Measurements from ENCODE around the gene UNC13D.

DNA sequence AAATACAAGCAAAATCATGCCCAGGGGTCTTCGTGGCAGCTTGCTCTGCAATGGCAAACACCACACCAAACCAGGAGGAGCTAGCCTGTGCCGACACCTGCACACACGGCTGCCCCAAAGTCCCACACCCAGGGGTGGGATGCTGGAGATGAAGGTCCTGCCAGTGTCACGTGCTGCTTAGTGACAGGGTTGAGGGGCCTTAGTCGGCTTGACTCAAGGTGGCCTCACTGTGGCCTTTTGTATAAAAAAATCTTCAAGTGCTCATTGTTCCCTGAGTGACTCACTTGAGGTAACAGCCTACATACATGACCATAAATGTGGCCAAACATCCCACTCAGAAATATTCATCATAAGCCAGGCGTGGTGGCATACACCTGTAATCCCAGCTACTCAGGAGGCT is 45.2 kb upstream of the UNC13D start:
- TF ChIP-seq EZH2 (optimal IDR thresholded peaks at IDR 0.05; ENCODE audit: low read depth, low read length) (no peak), EZH2phosphoT487 (IDR thresholded peaks at IDR 0.05; ENCODE audit: low read length) (no peak)
- TF ChIP-seq, protein P1, sequence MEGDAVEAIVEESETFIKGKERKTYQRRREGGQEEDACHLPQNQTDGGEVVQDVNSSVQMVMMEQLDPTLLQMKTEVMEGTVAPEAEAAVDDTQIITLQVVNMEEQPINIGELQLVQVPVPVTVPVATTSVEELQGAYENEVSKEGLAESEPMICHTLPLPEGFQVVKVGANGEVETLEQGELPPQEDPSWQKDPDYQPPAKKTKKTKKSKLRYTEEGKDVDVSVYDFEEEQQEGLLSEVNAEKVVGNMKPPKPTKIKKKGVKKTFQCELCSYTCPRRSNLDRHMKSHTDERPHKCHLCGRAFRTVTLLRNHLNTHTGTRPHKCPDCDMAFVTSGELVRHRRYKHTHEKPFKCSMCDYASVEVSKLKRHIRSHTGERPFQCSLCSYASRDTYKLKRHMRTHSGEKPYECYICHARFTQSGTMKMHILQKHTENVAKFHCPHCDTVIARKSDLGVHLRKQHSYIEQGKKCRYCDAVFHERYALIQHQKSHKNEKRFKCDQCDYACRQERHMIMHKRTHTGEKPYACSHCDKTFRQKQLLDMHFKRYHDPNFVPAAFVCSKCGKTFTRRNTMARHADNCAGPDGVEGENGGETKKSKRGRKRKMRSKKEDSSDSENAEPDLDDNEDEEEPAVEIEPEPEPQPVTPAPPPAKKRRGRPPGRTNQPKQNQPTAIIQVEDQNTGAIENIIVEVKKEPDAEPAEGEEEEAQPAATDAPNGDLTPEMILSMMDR (IDR thresholded peaks at IDR 0.05; ENCODE audit: low read length), result no peak

Measured in MM.1S (cell line).